Stimulated activated CD8-positive, alpha-beta memory T cell treated with anti-CD3 and anti-CD28 coated beads, Interleukin-7, amount 100 ng/mL, for 1 hour (primary cell): Measurements from ENCODE around the gene SELENOV.

ENCODE experiments used
- DNase-seq, 2 donors: peaks; one replicate each; pipeline ENCODE4 v3.0.0-alpha.2; 2020; ENCODE audit warnings: low read depth in 2 of 2

SELENOV gene

DNA sequence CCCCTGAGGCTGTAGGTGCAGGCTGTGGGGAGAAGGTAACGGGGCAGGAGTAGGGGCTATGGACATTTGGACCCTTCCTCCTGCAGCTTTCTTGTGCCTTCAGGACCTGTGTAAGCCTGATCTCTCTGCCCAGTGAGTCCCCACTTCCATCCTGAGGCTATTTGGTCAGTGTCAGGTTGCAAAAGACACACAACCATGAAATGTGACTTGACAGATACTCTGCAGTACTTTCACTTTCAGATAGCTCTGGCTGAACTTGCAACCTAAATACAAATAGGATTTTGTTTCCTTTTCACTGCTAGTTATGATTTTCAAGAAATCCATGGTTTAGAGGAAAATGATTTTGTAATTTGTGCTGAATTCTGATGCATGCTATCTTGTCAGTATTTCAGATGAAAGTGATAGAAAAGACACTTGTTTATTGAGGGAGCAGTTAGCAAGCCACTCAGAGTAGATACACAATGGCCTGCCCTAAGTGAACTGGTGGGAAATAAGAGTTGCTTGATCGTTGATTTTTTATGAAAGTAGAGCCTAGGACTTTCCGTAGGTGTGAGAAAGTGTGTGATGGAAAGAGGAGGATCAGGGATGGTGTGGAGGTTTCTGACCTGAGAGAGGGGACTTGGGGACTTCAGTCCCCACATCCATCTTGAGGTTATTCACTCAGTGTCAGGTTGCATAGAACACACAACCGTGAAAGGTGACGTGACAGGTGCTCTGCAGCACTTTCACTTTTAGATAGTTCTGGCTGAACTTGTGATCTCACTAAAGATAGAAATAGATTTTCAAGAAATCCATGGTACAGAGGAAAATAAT lies 43.1 kb downstream of the SELENOV start:
- DNase-seq, result no peak

DNA sequence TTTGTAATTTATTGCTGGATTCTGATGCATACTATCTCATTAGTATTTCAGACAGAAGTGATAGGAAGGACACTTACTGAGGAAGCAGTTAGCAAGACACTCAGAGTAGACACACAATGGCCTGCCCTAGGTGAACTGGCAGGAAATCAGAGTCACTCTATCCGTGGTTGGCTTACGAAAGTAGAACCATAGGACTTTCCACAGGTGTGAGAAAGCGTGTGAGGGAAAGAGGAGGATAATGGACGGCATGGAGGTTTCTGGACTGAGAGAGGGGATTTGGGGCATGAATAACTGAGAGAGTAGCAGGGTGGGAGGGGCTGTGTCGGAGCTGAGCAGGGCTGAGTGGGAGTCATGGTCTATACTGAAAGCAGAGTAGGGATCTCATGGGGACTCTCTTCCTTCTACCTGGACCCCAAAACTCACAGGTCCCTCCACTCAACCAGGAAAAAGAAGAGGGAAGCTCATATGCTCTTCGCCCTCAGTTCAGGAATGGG lies 43.7 kb downstream of the SELENOV start:
- no peak for DNase-seq

DNA sequence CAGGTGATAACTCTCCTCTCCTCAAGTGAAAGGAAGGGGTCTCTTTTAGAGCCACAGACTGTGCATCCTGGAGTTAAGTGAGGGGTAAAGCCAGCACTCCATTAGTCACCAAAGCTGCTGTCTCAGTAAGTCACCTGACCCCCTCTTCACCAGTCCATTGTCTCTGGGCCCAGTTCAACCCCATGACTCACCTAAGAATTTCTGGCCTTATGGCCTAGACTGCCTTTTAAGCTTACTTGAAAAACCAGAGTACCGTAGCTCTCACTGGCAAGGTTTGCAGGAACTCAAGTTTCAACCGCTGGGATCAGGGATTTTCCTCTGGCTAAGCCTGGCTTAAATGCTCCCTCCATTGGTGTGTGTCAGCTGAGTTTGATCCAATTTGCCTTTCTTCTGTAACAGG lies 48.5 kb downstream of the SELENOV start:
- no peak for DNase-seq

DNA sequence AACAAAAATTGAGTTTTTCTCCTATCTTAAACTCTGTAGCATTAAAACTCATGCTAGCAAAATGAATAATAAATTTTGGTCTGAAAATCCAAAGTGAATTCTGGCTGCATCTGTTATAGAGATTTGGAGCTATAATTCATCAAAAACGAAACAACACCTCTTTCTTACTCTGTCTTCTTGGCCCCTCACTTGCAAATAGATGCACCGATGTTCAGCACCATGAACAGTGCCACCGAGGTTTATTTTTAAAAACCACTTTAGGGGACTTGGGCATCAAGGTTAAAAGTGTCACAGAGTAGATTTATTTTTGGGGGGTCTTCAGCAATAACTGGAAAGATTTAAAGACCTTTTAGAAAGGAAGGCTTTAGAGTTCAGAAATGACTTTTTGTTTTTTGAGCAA lies 51.1 kb downstream of the SELENOV start:
- no peak for DNase-seq

DNA sequence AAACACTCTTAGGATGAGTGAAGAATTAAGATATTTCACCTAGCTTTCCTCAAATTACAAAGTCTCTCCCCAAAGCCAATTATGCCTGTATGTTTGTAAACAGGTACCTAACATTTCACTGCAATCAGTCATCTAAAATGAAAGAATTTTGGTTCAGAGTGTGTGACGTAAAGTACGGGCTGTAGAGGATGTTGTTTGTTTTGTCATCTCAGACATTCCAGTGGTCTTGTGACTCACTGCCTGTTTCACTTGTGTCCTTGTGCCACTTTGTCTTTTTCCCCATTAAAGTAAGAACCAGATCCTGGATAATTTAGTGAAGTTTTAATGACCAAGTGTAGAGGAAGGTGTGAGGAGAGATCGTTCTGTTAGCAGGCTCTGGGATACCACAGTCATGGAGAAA lies 53.7 kb downstream of the SELENOV start:
- no peak for DNase-seq
